ENCODE measurements around the gene HJURP.

DNA sequence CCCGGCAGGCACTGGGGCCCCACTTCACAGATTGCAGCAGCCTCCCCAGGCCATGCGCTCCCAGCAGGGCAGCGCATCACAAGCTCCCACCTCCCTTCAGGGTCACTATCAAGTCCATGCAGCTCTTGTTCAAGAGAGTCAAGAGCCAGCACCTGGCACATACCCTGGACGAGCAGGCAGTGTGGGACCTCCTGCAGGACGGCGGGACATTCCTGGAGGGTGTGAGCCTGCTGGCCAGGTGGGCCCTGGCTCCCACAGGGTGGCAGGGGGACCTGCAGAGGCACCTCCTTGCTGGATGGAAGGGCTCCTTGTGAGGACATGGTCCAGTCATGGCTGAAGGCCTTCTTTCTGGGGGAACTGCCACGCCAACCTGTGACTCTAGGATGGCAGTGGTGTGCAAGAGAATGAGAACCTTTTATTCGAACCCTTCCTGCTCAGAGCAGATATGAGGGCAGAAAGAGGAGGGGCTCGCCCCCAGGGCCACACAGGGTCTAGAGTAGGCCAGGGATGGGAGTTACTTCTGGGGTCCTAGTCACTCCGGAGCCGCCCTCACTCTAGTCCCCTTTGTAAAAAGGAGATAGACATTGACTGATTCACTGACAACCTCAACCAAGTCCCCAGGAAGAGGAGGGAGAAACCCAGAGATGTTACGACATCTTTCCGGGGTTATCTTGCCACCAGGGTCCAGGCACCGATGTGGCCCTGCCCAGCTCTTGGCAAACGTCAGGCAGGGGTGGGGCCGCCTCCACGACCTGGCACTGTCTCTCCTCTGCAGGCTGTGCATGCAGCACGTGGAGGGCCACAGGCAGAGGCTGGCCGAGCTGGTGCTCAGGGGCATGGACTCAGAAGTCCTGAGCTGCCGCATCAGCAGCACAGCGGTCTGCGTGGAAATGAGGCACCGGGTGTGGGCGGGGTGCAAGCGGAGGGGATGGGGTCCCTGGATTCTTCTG is 31.3 kb downstream of the HJURP start:
- TF ChIP-seq, protein P1, sequence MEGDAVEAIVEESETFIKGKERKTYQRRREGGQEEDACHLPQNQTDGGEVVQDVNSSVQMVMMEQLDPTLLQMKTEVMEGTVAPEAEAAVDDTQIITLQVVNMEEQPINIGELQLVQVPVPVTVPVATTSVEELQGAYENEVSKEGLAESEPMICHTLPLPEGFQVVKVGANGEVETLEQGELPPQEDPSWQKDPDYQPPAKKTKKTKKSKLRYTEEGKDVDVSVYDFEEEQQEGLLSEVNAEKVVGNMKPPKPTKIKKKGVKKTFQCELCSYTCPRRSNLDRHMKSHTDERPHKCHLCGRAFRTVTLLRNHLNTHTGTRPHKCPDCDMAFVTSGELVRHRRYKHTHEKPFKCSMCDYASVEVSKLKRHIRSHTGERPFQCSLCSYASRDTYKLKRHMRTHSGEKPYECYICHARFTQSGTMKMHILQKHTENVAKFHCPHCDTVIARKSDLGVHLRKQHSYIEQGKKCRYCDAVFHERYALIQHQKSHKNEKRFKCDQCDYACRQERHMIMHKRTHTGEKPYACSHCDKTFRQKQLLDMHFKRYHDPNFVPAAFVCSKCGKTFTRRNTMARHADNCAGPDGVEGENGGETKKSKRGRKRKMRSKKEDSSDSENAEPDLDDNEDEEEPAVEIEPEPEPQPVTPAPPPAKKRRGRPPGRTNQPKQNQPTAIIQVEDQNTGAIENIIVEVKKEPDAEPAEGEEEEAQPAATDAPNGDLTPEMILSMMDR (IDR thresholded peaks at IDR 0.05), result no peak
- peak; percentile 40 for TF ChIP-seq POLR2A (IDR thresholded peaks at IDR 0.05)
